Stimulated activated CD4-positive, alpha-beta T cell treated with anti-CD3 and anti-CD28 coated beads, Interleukin-15, amount 100 ng/mL, for 48 hours (primary cell): ENCODE results near the gene DCAF11.
A peak's percentile ranks its signal among the peaks of the same experiment; 100 is the strongest.

Source experiments
- DNase-seq, 2 donors: peaks; one replicate each; pipeline ENCODE4 v3.0.0-alpha.2; 2020; ENCODE audit warnings: low read depth in 2 of 2

The DCAF11 gene

DNA sequence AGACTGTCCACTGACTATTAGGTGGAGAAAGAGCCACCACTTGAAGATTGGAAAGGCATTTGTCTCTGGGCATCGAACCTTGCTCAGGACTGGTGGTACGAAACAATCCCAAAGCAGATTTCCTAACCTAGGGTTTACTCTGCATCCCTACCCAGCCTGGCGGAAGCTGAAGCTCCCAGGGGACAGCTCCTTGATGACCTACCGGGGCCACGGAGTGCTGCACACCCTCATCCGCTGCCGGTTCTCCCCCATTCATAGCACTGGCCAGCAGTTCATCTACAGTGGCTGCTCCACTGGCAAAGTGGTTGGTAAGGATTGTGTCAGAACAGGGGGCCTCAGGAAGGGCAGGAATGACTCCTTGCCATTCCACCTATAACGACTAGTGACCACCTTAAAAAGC is 6.6 kb downstream of the DCAF11 start:
- DNase-seq = no peak

DNA sequence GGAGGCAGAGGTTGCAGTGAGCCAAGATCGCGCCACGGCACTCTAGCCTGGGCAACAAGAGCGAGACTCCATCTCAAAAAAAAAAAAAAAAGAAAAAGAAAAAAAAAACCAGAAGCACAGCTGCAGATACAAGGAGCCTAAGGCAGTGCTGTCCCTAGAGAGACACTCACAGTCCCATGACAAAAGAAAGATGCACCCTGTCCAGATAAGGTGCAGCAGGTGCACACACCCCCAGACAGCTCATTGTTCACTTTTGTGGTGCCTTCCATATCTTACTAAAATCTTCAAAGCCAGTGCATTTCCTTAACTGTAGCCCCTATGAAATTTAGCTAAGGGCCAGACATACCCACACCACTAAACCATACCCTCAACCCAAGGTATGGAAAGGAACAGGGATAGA is 7.8 kb downstream of the DCAF11 start:
- DNase-seq = no peak

DNA sequence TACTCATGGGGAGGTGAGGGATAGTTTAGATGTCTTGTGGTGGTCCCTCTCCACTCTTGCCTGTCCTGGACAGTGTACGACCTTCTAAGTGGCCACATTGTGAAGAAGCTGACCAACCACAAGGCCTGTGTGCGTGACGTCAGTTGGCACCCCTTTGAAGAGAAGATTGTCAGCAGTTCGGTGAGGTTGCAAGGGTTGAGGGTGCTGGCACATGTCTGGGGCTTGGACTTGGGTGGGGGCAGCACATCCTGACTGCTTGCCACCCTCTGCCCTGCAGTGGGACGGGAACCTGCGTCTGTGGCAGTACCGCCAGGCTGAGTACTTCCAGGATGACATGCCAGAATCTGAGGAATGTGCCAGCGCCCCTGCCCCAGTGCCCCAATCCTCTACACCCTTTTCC is 8.3 kb downstream of the DCAF11 start:
- no peak for DNase-seq

DNA sequence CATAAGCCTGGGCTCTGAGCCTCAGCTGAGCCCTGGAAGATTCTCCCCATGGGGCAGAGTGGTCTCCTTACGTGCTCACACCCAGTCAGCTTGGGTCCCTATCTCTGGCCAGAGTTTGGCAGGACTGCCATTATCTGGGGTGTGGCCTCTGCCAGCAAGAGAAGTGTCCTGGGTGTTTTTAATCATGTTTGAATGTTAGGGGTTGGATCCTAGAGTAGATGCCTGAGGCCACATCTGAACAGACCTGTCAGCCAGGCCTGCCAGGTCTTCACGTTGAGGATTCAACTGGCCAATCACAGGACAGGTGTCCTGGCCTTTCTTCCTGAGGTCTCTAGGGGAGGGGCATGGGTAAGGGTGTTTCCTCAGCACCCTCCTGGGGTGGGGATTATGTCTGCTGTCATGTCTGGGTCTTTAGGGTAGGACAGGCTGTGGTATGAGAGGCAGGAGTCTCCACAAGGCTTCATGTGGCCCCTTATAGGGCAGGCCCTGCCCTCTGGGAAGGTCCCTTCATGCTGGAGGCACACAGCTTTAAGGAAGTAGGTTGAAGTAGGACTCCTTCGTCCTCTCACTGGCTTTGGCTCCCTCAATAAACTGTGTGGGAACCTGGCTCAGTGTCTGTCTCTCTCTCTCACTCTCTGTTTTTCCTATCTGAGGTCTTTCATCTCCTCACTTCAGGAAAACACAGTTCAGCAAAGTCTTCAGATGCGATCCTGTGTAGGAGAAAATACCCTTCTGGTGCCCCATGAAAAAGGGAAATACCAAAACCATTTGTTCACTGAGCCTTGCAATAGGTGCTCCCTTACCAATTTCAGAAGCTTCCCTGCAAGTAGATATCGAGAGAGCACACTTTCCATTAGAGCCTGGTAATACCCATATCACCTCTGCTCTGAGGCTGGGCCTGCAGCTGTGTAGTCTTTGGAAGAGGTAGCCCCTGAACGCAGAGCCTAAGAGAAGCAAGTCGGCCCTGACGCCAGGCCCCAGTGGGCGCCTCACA is 9.1 kb downstream of the DCAF11 start:
- no peak for DNase-seq

DNA sequence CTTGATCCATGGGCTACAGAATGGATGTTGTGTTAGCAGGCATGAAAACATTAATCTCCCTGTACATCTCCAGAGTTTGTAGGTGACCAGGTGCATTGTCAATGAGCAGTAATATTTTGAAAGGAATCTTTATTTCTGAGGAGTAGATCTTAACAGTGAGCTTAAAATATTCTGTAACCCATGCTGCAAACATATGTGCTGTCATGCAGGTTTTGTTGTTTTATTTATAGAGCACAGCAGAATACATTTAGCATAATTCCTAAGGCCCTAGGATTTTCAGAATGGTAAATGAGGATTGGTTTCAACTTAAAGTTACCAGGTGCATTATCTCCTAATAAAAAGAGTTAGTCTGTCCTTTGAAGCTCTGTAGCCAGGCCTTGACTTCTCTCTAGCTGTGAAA is 12.4 kb downstream of the DCAF11 start:
- no peak for DNase-seq

DNA sequence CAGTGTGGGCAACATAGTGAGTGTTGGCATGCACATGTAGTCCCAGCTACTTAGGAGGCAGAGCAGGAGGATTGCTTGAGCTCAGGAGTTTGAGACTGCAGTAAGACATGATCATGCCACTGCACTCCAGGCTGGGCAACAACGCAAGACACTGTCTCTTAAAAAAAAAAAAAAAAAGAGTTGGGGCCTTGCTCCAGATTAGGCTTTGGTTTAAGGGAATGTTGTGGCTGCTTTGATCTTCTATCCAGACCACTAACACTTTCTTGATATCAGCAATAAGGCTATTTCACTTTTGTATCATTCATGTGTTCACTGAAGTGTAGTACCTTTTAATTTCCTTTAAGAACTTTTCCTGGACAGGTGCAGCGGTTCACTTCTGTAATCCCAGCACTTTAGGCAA is 13.1 kb downstream of the DCAF11 start:
- DNase-seq = no peak

DNA sequence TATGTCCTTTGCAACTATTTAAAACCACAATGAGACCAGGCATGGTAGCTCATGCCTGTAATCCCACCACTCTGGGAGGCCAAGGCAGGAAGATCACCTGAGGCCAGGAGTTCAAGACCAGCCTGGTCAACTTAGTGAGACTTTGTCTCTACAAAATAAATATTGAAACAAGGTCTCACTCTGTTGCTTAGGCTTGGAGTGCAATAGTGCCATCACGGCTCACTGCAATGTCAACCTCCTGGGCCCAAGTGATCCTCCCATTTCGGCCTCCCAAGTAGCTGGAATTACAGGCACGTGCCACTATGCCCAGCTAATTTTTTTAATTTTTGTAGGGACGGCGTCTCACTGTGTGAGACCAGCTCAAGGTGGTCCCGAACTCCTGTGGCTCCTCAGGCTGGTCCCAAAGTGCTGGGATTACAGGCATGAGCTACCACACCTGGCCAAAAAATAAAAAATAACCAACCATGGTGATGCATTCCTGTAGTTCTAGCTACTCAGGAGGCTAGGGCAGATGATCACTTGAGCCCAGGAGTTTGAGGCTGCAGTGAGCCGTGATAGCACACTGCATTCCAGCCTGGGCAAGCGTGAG is 14.9 kb downstream of the DCAF11 start:
- DNase-seq = no peak

DNA sequence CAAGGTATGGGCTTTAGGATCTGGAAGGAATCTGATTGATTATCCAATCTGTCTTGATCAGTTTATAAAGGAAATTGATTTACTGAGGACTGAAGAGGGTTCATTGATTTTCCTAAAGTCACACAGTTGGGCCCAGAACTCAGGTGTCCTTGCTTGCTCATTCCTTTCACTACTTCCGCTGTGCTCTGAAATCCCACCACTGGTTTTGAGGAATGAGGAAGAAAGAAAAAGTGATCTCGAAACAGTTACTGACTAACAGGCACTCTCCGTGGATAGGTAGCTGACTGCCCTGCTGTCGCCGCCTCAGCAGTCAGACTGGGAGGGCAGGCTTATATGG is 15.8 kb downstream of the DCAF11 start, which contains the start of gene FITM1:
Gene FITM1, plus strand, starts transcription at position 280 of the 337 bp plus-strand sequence. CDS start 905 bp downstream, outside the sequence.
- DNase-seq = no peak

DNA sequence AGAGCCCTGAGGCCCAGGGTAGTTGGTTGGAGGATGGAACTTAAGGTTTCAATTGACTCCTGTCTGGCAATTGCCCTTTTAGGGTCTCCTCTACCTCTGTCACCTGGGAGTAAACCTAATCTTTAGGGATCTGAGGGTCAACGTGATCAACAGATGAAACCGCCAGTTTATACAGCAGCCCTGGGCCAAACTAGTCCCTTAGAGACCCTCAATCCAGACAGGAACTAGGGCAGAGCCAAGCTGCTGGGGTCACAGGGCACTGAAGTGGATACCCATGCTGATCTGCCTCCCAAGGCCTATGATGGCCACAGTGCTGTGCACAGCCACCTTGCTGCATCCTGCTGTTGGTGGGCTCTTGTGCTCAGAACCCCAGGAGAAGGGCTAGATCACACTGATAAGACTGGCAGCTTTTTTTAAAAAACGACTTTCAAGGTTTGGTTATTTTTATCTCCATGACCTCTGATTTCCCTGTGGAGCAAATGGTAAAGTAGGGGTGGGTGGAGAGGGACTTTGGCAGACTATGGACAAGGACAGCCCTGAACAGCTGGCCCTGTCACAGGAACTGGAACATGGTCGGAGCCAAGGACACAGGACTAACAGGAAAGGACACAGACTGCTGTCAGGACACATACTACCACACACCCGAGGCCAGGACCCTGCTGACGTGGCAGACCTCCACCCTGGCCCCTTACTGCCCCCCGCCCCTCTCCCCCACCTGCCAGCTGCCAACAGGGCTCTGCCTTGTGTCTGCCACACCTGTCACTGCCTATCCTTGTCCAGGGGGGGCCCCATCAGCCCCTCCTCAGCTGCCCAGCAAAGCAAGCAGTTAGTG is 16.4 kb downstream of the DCAF11 start:
- no peak for DNase-seq

DNA sequence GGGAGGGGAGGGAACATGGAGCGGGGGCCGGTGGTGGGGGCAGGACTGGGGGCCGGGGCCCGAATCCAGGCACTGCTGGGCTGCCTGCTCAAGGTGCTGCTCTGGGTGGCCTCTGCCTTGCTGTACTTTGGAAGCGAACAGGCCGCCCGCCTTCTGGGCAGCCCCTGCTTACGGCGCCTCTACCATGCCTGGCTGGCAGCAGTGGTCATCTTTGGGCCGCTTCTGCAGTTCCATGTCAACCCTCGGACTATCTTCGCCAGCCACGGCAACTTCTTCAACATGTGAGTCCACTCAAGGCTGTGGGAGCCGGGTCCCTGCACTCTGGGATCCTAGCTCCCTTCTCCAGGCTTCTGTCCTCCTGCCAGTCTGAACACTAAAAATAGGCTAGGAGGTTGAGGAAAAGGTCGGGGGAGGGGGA is 17.0 kb downstream of the DCAF11 start:
- no peak for DNase-seq

DNA sequence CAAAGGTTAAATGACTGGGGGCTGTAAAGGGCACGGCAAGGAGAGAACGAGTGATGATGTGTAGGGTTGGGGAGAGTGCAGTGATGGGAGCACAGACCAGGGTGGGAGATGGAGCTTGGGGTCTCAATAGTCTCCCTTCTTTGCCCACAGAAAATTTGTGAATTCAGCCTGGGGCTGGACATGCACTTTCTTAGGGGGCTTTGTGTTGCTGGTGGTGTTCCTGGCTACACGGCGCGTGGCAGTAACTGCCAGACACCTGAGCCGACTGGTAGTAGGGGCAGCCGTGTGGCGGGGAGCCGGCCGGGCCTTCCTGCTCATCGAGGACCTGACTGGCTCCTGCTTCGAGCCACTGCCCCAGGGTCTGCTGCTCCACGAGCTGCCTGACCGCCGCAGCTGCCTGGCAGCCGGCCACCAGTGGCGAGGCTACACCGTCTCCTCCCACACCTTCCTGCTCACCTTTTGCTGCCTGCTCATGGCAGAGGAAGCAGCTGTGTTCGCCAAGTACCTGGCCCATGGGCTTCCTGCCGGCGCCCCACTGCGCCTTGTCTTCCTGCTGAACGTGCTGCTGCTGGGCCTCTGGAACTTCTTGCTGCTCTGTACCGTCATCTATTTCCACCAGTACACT is 17.6 kb downstream of the DCAF11 start:
- DNase-seq = no peak

DNA sequence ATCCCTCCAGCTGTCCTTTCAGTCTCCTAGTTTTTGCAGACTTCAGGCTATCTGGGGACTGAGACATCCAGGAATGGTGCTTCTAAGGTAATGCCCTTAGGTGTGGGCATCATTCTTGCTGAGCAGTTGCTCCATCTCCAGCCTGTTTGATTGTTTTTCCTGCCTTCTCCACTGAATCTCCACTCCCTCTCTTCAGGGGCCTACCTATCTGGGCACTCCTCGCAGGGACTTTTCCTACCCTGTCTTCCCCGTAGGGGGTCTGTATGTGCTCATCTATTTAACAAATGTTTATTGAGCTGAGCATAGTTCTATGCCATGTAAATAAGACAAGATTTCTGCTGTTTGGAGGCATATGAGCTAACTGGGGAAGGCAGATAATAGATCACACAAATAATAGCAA is 18.4 kb downstream of the DCAF11 start:
- DNase-seq = no peak

DNA sequence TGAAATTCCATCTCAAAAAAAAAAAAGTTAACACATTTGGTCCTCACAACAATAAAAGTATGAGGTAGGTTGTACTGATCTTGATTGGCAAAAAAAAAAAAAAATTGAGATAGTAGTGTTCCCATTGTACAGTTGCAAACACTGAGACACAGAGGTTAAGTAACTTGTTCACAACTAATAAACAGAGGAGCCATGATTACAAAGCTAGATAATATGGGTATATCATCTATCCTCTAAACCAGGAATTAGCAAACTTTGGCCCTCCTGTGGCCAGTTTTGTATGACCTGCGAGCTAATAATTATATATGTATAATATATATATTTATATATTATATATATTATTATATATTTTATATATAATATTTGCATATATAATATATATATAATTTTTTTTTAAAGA is 19.2 kb downstream of the DCAF11 start:
- DNase-seq = no peak

DNA sequence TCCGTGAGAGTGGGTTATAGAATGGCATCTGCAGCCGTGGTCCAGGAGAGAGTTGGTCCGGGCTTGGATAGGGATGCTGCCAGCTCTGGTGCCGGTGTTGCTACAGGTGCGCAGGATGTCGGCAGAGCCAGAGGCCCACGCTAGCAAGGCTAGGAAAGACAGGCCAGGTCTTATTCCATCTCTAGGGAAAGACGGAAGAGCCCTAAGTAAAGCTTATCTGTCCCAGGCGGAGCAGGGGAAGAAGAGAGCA is 20.9 kb downstream of the DCAF11 start:
- DNase-seq = no peak

DNA sequence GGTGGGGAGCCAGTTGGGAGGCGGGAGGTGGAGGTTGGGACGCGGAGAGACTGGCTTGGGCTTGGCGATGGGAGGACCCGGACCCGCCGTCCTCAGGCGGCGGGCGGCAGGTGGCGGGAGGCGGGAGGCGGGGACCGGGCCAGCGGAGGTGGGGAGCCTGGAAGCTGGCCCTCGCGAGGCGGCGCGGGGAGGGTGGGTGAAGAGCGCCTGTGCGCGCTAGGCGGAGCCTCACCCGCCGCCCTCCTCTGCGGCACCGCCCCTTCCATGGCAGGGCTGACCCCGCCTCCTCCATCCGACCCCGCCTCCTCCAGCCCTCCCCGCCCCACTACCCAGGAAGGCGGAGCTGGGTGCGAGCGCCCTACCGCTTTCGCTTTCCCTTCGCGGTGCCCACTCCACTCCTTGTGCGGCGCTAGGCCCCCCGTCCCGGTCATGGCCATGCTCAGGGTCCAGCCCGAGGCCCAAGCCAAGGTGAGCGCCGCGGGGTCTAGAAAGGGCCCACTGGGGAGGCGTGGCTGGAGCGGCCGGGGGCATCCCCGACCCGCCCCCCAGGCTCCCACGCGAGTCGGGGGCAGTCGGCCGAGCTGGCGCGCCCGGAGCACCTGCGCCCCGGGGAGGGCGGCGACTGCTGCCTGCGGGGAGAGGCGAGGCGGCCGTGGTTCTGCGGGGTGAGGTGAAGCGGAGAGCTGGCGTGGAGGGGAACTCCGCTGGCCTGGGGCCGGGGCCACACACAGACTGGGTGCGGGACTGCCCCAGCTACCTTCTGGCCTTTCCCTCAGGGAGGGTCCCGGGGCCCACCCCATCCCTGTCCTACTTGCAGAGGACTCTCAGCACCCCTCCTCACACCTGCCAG is 21.5 kb downstream of the DCAF11 start, which contains the start of gene PSME1:
Gene PSME1, plus strand, starts transcription at position 361 of the 850 bp plus-strand sequence. Its CDS starts 69 bp downstream, at position 430.
- DNase-seq = peak; percentile 85 to 92

DNA sequence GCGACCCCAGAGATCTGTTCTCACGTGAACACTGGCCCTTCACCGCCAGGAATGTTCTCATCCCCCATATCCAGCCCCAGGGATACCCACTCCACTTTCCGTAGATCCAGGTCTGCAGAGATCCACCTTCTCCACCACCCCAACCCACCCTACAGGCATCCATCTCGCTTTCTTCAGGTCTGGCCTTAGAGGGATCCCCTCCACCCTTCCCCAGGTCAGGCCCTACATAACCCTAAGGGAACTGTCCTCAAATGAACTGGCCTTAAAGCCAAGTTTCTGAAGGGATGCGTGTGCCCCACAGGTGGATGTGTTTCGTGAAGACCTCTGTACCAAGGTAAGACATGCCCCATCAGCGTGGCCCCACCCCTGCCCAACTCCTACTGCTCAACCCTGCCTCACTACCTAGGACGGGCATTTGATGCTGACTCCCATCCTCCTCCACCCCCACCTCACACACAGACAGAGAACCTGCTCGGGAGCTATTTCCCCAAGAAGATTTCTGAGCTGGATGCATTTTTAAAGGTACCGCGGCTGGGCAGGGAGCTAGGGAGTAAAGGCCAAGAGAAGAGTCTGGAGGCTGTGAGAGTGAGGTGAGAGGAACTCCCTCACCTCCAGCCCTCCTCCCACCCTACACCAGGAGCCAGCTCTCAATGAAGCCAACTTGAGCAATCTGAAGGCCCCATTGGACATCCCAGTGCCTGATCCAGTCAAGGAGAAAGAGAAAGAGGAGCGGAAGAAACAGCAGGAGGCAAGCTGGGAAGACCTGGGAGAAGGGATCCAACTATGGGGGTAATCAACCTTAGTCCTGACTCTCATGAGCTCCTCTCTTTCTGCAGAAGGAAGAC is 22.3 kb downstream of the DCAF11 start:
- no peak for DNase-seq

DNA sequence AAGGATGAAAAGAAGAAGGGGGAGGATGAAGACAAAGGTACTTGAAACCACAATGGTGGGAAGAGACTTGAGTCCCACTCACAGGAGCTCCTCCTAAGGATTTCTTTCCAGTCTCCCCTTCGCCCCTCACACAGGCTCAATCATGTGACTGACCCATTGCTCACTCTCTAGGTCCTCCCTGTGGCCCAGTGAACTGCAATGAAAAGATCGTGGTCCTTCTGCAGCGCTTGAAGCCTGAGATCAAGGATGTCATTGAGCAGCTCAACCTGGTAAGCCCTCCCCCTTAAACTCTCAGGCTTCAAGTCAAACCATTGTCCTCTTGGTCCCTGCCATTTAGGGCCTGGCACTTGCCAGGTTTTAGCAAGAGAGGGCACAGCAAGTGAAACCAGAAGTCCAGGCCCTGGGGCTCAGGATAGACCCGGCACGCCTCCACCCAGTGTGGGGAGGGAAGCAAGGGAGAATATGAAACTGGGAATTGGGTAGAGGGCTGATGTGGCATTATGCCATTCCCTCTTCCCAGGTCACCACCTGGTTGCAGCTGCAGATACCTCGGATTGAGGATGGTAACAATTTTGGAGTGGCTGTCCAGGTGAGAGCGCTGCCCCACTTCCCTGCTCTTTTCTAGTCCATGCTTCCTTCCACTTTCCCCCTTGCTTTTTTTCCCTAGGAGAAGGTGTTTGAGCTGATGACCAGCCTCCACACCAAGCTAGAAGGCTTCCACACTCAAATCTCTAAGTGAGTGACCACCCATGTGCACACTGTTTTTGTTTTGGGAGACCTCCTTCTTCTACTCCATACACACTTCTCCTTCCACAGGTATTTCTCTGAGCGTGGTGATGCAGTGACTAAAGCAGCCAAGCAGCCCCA is 23.2 kb downstream of the DCAF11 start:
- DNase-seq = no peak

DNA sequence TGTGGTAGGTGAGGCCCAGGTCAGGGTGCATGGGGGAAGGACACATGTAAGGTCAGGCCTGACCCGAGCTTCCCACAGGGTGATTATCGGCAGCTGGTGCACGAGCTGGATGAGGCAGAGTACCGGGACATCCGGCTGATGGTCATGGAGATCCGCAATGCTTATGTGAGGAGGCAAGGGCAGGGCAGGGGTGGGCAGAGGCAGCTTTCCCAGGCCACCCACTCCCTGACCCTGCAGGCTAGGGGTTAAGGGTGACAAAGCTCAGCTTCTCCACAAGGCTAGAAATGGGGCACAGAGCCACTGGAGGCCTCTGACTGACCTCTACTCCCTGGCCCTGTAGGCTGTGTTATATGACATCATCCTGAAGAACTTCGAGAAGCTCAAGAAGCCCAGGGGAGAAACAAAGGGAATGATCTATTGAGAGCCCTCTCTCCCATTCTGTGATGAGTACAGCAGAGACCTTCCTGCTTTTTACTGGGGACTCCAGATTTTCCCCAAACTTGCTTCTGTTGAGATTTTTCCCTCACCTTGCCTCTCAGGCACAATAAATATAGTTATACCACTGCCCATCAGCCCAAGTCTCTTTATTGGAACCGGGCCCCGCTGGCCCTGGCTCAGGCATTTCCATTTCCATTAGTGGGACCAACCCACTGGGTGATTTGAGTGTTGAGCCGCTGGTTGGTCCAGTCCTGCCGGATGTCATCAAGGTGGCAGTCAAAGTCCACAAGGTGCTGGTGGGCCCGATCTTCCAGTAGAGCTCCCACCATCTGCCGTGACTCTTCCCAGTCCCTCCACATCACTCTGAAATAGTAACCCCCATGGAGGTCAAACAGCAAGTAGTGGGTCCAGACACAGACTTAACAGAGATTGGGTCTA is 24.1 kb downstream of the DCAF11 start:
- DNase-seq = no peak
